Neural progenitor cell (in vitro differentiated cells): ENCODE data around the gene USP9X.

ENCODE experiments used
- CTCF ChIP-seq: fragments of 200-600 bp; sonication (generic); IDR thresholded peaks from 2 replicates; pipeline ENCODE4 v1.5.1; 2017; ENCODE audit warnings: antibody characterized with exemption, mild to moderate bottlenecking
- EZH2 ChIP-seq: fragments of 200-600 bp; sonication (generic); IDR thresholded peaks from 2 replicates; pipeline ENCODE4 v1.6.1; 2017; ENCODE audit warnings: antibody characterized with exemption, mild to moderate bottlenecking, moderate library complexity

GRCh38 chrX:41066391-41066790 lies 18.9 kb upstream of the USP9X start:
- TF ChIP-seq EZH2 (no peak), CTCF (no peak)
